ENCODE data around the gene CRAMP1.

DNA sequence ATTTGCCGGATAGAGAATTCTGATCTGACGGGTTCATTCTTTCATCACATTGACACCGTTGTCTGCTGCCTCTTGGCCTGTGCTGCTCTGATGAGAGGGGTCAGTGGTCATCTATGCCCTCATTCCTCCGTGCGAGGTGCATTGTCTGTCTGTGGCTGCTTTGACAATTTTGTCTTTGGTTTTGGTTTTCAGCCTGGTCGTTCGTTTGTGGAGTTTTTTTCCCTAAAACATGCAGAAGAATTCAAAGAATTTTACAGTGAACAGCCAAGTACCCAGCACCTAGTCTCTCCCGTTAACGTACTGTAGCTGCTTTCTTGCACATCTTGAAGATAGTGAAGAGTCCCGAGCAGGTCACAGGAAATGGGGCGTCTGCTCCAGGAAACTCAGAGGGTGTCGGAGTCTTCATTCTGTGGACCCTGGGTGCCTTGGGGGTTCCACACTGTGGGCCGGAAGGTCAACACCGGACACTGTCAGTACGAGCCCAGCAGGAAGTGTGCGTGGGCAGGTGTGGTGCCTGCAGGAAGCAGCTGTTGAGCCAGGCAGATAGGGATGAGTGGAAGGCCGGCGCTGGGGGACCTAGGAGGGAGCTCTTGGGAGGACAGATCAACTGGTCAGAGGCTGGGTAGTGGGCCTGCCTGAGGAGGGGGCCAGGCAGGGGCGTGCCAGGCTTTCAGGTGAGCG, 28.2 kb downstream of the CRAMP1 start:
- TF ChIP-seq EP300 (IDR thresholded peaks at IDR 0.05) = no peak
- no peak for TF ChIP-seq POLR2A (IDR thresholded peaks at IDR 0.05)
- TF ChIP-seq, protein P1, sequence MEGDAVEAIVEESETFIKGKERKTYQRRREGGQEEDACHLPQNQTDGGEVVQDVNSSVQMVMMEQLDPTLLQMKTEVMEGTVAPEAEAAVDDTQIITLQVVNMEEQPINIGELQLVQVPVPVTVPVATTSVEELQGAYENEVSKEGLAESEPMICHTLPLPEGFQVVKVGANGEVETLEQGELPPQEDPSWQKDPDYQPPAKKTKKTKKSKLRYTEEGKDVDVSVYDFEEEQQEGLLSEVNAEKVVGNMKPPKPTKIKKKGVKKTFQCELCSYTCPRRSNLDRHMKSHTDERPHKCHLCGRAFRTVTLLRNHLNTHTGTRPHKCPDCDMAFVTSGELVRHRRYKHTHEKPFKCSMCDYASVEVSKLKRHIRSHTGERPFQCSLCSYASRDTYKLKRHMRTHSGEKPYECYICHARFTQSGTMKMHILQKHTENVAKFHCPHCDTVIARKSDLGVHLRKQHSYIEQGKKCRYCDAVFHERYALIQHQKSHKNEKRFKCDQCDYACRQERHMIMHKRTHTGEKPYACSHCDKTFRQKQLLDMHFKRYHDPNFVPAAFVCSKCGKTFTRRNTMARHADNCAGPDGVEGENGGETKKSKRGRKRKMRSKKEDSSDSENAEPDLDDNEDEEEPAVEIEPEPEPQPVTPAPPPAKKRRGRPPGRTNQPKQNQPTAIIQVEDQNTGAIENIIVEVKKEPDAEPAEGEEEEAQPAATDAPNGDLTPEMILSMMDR (IDR thresholded peaks at IDR 0.05) = no peak

Measured in tibial nerve (tissue), 4 donors.